WI38 (cell line): Measurements from ENCODE around the gene TRDN.

Experiments used
- H3K4me3 ChIP-seq: 2 replicates; pipeline ENCODE4 v1.5.1; 2011; ENCODE audit warnings: low read depth, mild to moderate bottlenecking, control low read depth, low read length
- CTCF ChIP-seq: IDR thresholded peaks from 2 replicates; pipeline ENCODE4 v1.5.1; 2012; ENCODE audit warnings: low read depth, mild to moderate bottlenecking, control low read depth, low read length

TRDN gene

DNA sequence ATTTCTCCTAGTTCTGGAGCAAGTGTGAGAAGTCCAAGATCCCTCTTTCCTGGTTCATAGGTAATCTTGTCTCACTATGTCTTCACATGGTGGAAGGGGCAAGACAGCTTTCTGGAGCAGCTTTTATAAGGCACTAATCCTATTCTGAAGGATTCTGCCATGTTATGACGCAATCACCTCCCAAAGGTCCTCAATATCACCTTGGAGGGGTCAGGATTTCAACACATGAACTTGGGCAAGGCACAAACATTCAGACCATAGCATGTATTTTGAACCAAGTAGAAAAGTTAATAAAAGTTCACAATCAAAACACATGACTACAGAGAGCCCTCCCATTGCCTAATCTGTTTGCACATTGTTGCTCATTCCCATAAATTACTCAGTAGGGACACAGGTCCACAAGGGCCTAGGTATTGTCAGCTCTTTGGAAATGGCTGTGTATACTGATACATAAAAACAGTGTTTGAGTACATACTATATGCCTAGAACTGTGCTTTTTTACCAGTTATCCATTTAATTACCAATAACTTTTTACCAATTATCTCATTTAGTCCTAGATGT, 11.3 kb upstream of the TRDN start:
- TF ChIP-seq CTCF, result no peak
- H3K4me3 ChIP-seq, result no peak overlapping the region

DNA sequence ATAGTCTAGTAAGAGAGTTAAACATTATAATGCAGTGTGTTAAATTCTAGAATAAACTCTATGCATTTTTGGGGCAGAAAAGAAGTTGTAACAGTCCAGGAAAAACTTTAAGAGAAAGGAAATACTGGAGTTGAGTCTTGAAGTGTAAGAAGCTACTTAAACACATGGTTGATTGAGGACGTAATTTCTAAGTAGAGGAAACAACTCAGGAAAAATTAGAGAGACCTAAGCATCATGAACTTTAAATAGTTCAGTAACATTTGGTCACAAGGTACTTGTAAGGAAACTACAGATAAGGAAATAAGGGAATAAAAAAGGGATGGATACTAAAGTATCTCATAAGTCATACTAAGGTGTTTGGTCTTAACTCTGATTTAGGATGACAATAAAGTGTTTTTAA, 4.7 kb upstream of the TRDN start:
- no peak overlapping the region for H3K4me3 ChIP-seq
- TF ChIP-seq CTCF, result no peak

- H3K4me3 ChIP-seq, result no peak overlapping the region
- no peak for TF ChIP-seq CTCF
Measured at GRCh38 chr6:123640567-123641187, 3.9 kb upstream of the TRDN start.

GRCh38 chr6:123638865-123639264, 2.1 kb upstream of the TRDN start:
- TF ChIP-seq CTCF, result no peak
- no peak overlapping the region for H3K4me3 ChIP-seq

- no peak for TF ChIP-seq CTCF
- H3K4me3 ChIP-seq, result no peak overlapping the region
Measured at GRCh38 chr6:123636282-123636681, 468 bp downstream of the TRDN start.

DNA sequence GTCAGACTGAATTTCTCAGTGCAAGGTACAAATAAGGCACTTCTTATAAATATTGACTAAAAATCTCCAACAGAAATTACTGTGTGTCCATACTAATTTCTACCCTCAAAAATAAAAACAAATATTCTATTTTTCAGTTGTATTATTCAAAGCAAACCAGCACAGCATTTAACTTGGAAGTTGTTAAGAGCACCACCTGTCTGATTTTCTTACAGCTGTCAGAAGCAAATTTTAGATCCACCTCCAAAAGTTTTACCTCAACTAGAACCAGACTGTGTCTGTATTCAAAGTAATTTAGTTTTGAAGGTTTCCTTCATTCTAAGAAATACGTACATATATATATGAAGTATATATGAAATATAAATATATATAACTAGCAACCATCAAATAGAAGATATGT, 1.2 kb downstream of the TRDN start:
- no peak overlapping the region for H3K4me3 ChIP-seq
- no peak for TF ChIP-seq CTCF

DNA sequence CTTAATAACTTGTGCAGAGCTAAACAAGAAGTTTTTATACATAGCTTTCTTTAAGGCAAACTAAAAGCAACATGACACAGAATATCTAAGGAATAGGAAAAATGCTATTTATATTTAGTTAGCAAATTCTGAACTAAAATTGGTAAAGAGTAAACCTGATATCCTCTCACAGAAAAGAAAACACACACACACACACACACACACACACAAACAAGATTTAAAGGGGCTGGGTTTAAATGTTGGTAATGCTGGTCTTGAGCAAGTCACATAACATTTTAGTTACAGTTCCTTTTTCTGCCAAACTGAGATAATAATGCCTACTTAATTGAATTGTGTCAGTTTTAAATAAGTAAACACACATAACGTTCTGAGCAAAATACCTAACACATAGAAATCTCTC, 1.6 kb downstream of the TRDN start:
- no peak overlapping the region for H3K4me3 ChIP-seq
- no peak for TF ChIP-seq CTCF
